Endothelial cell of umbilical vein (primary cell): Measurements from ENCODE around the gene CAPN5. TPM values are rescaled to one million over a fixed set of nuclear protein-coding genes. Genes with fewer than 3 reads are reported as not detected.

Source experiments
- BruUV-seq: library from RNA; stranded (reverse); fragments of 400-500 nt; replicated peaks from 2 replicates; lab custom pipeline; 2021; lab: Mats Ljungman, UMichigan
- CTCF ChIA-PET: fragments of 300-600, 350-600 bp; sonication (Branson Sonifier 250); formaldehyde crosslinking; loops from one replicate; lab custom pipeline; 2021; ENCODE audit warnings: antibody characterized with exemption, inconsistent platforms; lab: Charles Lee
- POLR2A ChIA-PET: fragments of 300-600, 350-600 bp; sonication (Branson Sonifier 250); formaldehyde crosslinking; loops from one replicate; lab custom pipeline; 2021; ENCODE audit warnings: antibody characterized with exemption, inconsistent platforms; lab: Charles Lee
- DNase-seq: peaks from one replicate; pipeline ENCODE4 v3.0.0-alpha.2; 2011; ENCODE audit warnings: low read depth, low spot score
- FAIRE-seq: peaks from 2 replicates; lab custom pipeline; 2011; peaks lifted over from hg19 to GRCh38; lab: Jason Lieb, UNC
- H2AFZ ChIP-seq: 2 replicates; pipeline ENCODE4 v1.6.0; 2012; ENCODE audit warnings: low read depth, low read length, control low read depth, inconsistent platforms
- H3K27ac ChIP-seq: 2 replicates; pipeline ENCODE4 v1.5.1; 2011; ENCODE audit warnings: low read depth, mild to moderate bottlenecking, control low read depth, low read length, moderate library complexity; ENCODE audit not compliant: insufficient read depth
- H3K27me3 ChIP-seq, 2 experiments: 2 replicates each; pipeline versions ENCODE4 v1.6.0 to v1.6.1; 2011; ENCODE audit warnings: low read length in 2 of 2, mixed read lengths in 1 of 2; ENCODE audit not compliant: control insufficient read depth in 2 of 2, insufficient read depth in 2 of 2
- H3K36me3 ChIP-seq, 2 experiments: 2 replicates in 1 of 2; 3 replicates in 1 of 2; pipeline ENCODE4 v1.5.1; 2011; ENCODE audit warnings: low read length in 2 of 2, mild to moderate bottlenecking in 1 of 2, moderate library complexity in 1 of 2; ENCODE audit not compliant: control insufficient read depth in 2 of 2, insufficient read depth in 2 of 2; ENCODE audit errors: extremely low read depth in 1 of 2
- H3K4me1 ChIP-seq: 3 replicates; pipeline ENCODE4 v1.5.1; 2011; ENCODE audit warnings: mild to moderate bottlenecking, low read length; ENCODE audit not compliant: control insufficient read depth, insufficient read depth; ENCODE audit errors: extremely low read depth
- H3K4me2 ChIP-seq: 2 replicates; pipeline ENCODE4 v1.6.1; 2011; ENCODE audit warnings: low read length, control low read depth, mixed read lengths; ENCODE audit not compliant: insufficient read depth
- H3K4me3 ChIP-seq, 3 experiments: fragments of 200-600 bp in 1 of 3; sonication (generic), shearing (Covaris generic) in 1 of 3; replicated peaks in 1 of 3; 2 replicates each; pipeline ENCODE4 v1.5.1; 2011 to 2016; ENCODE audit warnings: control low read depth in 3 of 3, low read length in 3 of 3, mild to moderate bottlenecking in 2 of 3, inconsistent platforms in 1 of 3, low read depth in 1 of 3, moderate library complexity in 1 of 3; ENCODE audit not compliant: insufficient read depth in 1 of 3
- H3K79me2 ChIP-seq: 2 replicates; pipeline ENCODE4 v1.6.0; 2012; ENCODE audit warnings: low read length, inconsistent platforms; ENCODE audit not compliant: control insufficient read depth, insufficient read depth
- H3K9ac ChIP-seq: replicated peaks from 2 replicates; pipeline ENCODE3; 2011; ENCODE audit warnings: low read length, control low read depth; ENCODE audit not compliant: insufficient read depth; ENCODE audit errors: extremely low read depth
- H3K9me1 ChIP-seq: replicated peaks from 3 replicates; pipeline ENCODE4 v1.6.0; 2011; ENCODE audit warnings: mild to moderate bottlenecking, low read length; ENCODE audit not compliant: control insufficient read depth, insufficient read depth; ENCODE audit errors: extremely low read depth
- H3K9me3 ChIP-seq: replicated peaks from 2 replicates; pipeline ENCODE4 v1.5.1; 2012; ENCODE audit warnings: low read length, inconsistent platforms; ENCODE audit not compliant: control insufficient read depth, insufficient read depth
- H4K20me1 ChIP-seq: replicated peaks from 2 replicates; pipeline ENCODE3; 2011; ENCODE audit warnings: mild to moderate bottlenecking, low read length; ENCODE audit not compliant: control insufficient read depth, insufficient read depth; ENCODE audit errors: extremely low read depth
- CTCF ChIP-seq, 2 donors: IDR thresholded peaks; 1 replicate in 1 of 2; 2 replicates in 1 of 2; pipeline ENCODE4 v1.5.1; 2011; ENCODE audit warnings: low read length in 2 of 2, mild to moderate bottlenecking in 2 of 2, moderate library complexity in 2 of 2, control low read depth in 1 of 2, inconsistent platforms in 1 of 2, low read depth in 1 of 2; ENCODE audit not compliant: insufficient read depth in 1 of 2; ENCODE audit errors: extremely low read depth in 1 of 2
- EZH2 ChIP-seq: IDR thresholded peaks from 2 replicates; pipeline ENCODE4 v1.6.1; 2012; ENCODE audit warnings: borderline replicate concordance, low read depth, mild to moderate bottlenecking, moderate library complexity, low read length, inconsistent platforms; ENCODE audit not compliant: severe bottlenecking
- FOS ChIP-seq: IDR thresholded peaks from 2 replicates; pipeline ENCODE4 v1.6.1; 2011; ENCODE audit warnings: mild to moderate bottlenecking, low read length, moderate library complexity, borderline replicate concordance; ENCODE audit not compliant: insufficient read depth
- GATA2 ChIP-seq: IDR thresholded peaks from 2 replicates; pipeline ENCODE4 v1.7.0; 2011; ENCODE audit warnings: low read depth, mild to moderate bottlenecking, moderate library complexity, mixed read lengths, low read length; ENCODE audit not compliant: insufficient read length, insufficient read depth
- JUN ChIP-seq: IDR thresholded peaks from 2 replicates; pipeline ENCODE4 v1.6.1; 2011; ENCODE audit warnings: borderline replicate concordance, low read depth; ENCODE audit not compliant: insufficient read length, insufficient read depth
- MYC ChIP-seq: IDR thresholded peaks from one replicate; pipeline ENCODE4 v1.6.1; 2011; ENCODE audit warnings: mild to moderate bottlenecking, low read depth, low read length
- POLR2A ChIP-seq: IDR thresholded peaks from 2 replicates; pipeline ENCODE4 v1.6.1; 2012; ENCODE audit warnings: low read depth, mild to moderate bottlenecking, control low read depth, low read length
- dilution Hi-C: fragments of 300-500 bp; cut with MboI; formaldehyde crosslinking; loops from one replicate; pipeline ENCODE4 v1.15.0; 2019; ENCODE audit warnings: low sequenced_read_pairs; ENCODE audit not compliant: extremely low pct_ligation_motif_present
- intact Hi-C: fragments of 100-400 bp; cut with micrococcal nuclease; formaldehyde crosslinking; loops from one replicate; pipeline ENCODE4 v1.10.0; 2022
- polyA plus RNA-seq, 4 experiments: library from polyadenylated mRNA; depleted of rRNA in 3 of 4; stranded (reverse) in 3 of 4; unstranded in 1 of 4; fragments of >200 nt; gene quantifications; 2 replicates each; pipeline versions ENCODE4 v1.2.1 to v1.2.3, GENCODE V29; 2011 to 2012; ENCODE audit warnings: missing spikeins in 1 of 4
- total RNA-seq: library from RNA; stranded (reverse); gene quantifications from 2 replicates; pipeline ENCODE4 v1.2.3, GENCODE V29; 2021
- TF ChIP-seq, protein P1 (sequence below): IDR thresholded peaks from 2 replicates; pipeline ENCODE4 v1.6.1; 2011; ENCODE audit not compliant: insufficient read depth, insufficient read length

Gene CAPN5
- total and polyA plus RNA-seq, 2 donors (not counting 3 experiments of a cell fraction or from before 2014, with no cell fraction given), result 15.0 to 17.0 TPM

GRCh38 chr11:77057938-77058474, 8.8 kb upstream of the CAPN5 start:
- Histone ChIP-seq H3K9me1 (no peaks in the 10 kb centered on the region), H3K9ac (no peak overlapping the region), H3K27me3 (peaks cover 4 to 9% of the 10 kb centered on the region in 2 experiments), H3K79me2 (no peaks in the 10 kb centered on the region), H3K4me2 (no peak overlapping the region), H3K9me3 (no peaks in the 10 kb centered on the region), H2AFZ (no peak overlapping the region), H3K27ac (no peak overlapping the region), H3K36me3 (no peaks in the 10 kb centered on the region), H3K4me1 (no peaks in the 10 kb centered on the region), H3K4me3 (no peak overlapping the region), H4K20me1 (no peaks in the 10 kb centered on the region)
- no peak for FAIRE-seq
- POLR2A ChIA-PET, result no interaction called here
- DNase-seq, result no peak
- no TSS peak for BruUV-seq
- CTCF ChIA-PET, result interaction anchor here (1.0 to 2.3 kb wide), 3 partner anchors 10 to 33 kb away, joined by 3 to 10 read pairs (median 3); no protein-coding TSS in a partner anchor
- TF ChIP-seq GATA2, result no peak
- intact Hi-C loops, result no loop called here
- dilution Hi-C loops, result no loop called here

GRCh38 chr11:77058900-77059299, 7.9 kb upstream of the CAPN5 start:
- H4K20me1 ChIP-seq, result no peaks in the 10 kb centered on the region
- peaks cover 4 to 9% of the 10 kb centered on the region in 2 experiments for H3K27me3 ChIP-seq
- no peak overlapping the region for H3K9ac ChIP-seq
- no peaks in the 10 kb centered on the region for H3K4me1 ChIP-seq
- ChIA-PET CTCF (interaction anchor here (1.1 to 2.3 kb wide), 2 partner anchors 11 to 32 kb away, joined by 3 to 10 read pairs; no protein-coding TSS in a partner anchor), POLR2A (no interaction called here)
- H3K9me1 ChIP-seq, result no peaks in the 10 kb centered on the region
- DNase-seq (no peak), FAIRE-seq (no peak)
- TF ChIP-seq GATA2 (no peak), EZH2 (no peak), POLR2A (no peak), MYC (no peak), CTCF (IDR thresholded peaks at IDR 0.05; ENCODE audit: extremely low read depth in 1 of 2, insufficient read depth in 1 of 2, low read depth in 1 of 2, low read length in 2 of 2) (no peak), JUN (no peak), FOS (no peak)
- TF ChIP-seq, protein P1, sequence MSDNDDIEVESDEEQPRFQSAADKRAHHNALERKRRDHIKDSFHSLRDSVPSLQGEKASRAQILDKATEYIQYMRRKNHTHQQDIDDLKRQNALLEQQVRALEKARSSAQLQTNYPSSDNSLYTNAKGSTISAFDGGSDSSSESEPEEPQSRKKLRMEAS, result no peak
- H2AFZ ChIP-seq, result no peak overlapping the region
- no peaks in the 10 kb centered on the region for H3K36me3 ChIP-seq
- H3K27ac ChIP-seq, result no peak overlapping the region
- no peaks in the 10 kb centered on the region for H3K79me2 ChIP-seq
- H3K4me3 ChIP-seq, result no peak overlapping the region
- BruUV-seq, result no TSS peak
- dilution Hi-C loops (no loop called here), intact Hi-C loops (no loop called here)
- no peak overlapping the region for H3K4me2 ChIP-seq
- H3K9me3 ChIP-seq, result no peaks in the 10 kb centered on the region
